GF-D8 (cell line): ENCODE results near the gene ACTR3.

Experiments used
- DNase-seq: peaks from one replicate; lab custom pipeline; 2025; lab: John Stamatoyannopoulos, UW

Gene ACTR3

DNA sequence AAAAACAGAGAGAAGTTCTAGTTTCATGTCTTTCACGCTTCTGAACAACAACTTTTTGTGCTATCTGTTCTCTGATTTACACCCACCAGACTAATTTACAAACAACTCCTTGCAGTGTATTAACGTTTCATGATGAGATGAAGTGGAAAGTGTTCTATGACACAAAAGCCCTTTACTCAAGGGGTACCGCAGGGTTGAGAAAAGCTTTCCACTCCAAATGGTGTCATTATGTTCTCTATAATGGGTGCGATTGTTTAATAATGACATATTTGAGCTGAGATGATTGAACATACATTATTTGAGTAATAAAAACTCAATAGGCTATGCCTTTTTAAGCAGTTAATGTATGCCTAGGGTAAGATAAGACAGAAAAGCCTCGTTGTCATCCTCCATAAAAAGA lies 76.3 kb downstream of the ACTR3 start:
- DNase-seq: no peak

GRCh38 chr2:113966832-113967231 lies 76.9 kb downstream of the ACTR3 start:
- no peak for DNase-seq

GRCh38 chr2:113967272-113967671 lies 77.4 kb downstream of the ACTR3 start:
- no peak for DNase-seq

GRCh38 chr2:113972766-113973165 lies 82.9 kb downstream of the ACTR3 start:
- no peak for DNase-seq

DNA sequence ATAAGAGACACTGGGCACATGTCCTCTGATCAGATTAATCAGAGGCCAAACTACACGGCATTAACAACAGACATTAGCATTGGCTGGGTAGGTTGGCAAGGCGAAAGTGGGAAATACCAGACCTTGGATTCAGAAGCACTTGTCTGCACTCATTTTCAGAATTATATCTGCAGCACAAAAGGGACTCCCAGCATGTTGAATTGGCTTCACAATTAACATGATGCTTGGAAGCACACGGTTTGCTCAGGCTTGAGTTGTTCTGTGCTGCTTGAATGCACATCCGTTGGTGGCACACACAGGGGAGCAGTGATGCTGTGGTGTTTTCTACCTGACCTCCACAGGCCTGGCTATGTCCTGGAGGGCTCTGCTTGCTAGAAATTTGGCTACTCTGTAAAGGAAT lies 83.9 kb downstream of the ACTR3 start:
- no peak for DNase-seq

- DNase-seq: no peak
Measured at GRCh38 chr2:113974727-113975126, 84.8 kb downstream of the ACTR3 start.

- DNase-seq: no peak
Measured at GRCh38 chr2:113976277-113976928, 86.5 kb downstream of the ACTR3 start.

GRCh38 chr2:113977060-113977659 lies 87.3 kb downstream of the ACTR3 start:
- DNase-seq: no peak

DNA sequence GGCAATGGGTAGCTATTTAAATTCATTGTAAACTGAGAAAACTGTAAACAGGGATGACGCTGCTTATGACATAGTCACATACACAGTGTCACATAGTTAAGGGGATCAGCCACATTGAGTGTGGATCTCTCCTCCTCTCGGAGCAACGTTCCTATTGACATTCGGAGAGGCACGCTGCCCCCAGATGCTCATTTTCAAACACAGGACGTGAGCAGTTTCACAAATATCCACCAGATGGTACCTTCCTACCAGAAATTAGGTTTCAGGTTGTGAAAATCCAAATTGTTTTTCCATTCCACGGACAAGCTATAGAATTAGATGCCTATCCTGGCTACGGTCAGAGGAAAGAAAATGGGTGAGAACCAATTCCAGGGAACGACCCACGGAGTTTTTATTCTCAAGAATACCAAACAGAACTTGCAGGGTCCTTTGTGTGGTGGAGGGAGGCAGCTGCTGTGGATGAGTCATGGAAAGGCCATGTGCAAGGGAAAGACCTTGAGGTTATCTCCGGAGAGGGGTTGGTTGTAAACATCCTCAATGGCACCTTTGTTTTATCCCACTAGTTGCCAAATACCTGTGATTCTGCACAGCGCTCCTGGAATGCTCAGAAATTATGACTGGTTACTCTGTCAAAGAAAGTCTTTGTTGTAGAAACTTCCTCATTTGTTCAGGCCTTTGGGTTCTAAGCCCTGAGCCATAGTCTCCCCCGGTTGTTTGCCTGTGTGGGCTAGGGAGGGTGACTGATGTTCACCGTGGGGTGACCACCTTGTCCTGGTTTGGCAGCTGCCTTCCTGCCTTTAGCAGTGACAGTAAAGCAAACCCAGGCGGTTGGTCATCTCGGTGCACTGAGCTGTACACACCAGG lies 88.0 kb downstream of the ACTR3 start:
- no peak for DNase-seq

DNA sequence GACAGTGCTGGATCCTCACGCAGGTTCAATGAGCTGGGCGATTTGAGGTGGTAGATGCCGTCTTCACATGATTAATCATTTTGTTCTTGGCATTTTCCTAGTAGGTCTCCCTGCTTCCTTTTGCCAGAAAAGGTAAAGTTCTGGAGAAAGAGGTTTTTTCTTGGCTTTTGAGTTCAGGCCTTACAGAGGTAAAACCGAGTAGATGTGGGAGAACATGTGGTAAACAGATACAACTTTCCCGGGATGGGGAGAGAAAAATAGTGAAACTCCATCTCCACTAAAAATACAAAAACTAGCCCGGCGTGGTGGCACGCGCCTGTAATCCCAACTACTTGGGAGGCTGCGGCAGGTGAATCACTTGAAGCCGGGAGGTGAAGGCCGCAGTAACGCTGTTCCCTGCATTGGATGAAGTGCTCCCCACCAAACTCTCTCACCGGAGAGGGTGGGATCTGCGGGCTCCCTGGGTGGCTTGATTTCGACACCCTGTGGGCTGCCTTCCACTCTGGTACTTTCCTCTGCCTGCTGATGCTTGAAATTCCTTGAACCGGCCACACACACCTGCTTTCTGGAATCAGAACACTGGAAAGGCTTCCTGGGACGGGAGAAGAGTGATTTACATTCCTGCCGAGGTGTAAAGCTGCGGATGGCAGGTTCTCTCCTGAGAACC lies 88.8 kb downstream of the ACTR3 start:
- no peak for DNase-seq

GRCh38 chr2:113979191-113980128 lies 89.6 kb downstream of the ACTR3 start:
- no peak for DNase-seq

GRCh38 chr2:113980946-113981345 lies 91.1 kb downstream of the ACTR3 start:
- no peak for DNase-seq

DNA sequence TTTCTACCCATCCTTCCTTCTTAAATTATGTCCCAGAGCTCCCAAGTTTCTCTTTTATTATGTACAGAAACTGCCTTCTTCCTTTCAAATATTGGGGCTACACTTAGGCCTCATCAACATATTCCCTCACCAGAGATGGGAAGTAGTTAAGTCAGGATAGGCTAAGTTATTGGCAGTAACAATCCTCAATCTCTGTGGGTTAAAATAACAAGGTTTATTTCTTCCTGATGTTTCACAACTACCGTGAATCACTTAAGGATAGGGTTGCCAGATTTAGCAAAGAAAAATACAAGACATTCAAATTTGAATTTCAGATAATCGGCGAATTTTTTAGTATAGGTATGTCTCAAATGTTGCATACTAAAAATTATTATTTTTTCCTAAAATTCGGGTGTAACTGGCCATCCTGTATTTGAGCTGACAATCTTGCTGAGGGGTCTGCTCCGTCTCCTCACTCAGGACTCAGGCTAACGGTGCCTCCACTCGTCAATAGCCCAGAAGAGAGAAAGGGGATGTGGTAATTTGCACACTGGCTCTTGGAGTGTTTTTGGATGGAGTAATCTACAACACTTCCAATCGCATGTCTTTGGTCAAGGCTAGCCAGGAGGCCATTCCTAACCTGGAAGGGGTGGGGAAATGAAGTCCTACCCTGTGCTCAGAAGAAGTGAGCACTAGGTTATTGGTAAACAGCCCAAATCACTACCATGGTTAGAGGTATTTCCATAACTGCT lies 91.7 kb downstream of the ACTR3 start:
- no peak for DNase-seq

DNA sequence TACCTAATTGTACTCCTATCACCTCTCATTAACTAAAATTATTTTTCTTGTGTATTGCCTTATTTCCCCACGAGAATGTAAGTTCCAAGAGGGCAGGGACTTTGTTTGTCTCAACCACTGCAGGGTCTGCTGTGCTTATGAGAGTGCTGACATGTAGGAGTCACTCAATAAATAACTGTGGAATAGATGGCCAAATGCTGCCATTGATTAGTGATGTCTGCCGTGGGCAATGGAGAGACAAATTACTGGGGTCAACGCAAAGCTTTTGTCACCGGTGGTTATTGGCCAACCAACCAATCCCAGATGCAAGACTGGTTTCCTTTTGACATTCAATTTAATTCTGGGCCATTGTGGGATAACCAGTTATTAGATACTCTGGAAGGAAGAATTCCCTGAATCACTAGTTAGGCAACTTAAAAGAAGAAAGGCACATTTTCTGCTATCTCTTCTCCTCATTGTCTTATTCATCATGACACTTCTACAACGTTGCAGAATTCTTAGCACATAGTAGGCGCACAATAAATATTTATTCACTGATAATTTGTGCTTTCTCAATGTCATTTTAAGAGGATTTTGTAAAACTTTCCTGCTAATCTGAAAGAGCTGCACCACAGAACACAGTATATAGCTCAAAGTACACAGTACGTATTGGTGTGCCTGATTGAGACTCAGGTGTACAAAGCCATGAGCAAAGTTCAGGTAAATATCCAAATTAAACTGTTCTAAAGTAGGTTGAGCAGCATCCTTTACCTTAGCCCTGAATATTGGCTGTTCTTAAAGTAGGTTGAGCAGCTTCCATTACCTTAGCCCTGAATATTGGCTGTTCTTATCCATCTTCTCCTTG lies 95.9 kb downstream of the ACTR3 start:
- DNase-seq: no peak

- no peak for DNase-seq
Measured at GRCh38 chr2:113986762-113987290, 96.9 kb downstream of the ACTR3 start.

GRCh38 chr2:113992090-113992489 lies 102.2 kb downstream of the ACTR3 start:
- no peak for DNase-seq

DNA sequence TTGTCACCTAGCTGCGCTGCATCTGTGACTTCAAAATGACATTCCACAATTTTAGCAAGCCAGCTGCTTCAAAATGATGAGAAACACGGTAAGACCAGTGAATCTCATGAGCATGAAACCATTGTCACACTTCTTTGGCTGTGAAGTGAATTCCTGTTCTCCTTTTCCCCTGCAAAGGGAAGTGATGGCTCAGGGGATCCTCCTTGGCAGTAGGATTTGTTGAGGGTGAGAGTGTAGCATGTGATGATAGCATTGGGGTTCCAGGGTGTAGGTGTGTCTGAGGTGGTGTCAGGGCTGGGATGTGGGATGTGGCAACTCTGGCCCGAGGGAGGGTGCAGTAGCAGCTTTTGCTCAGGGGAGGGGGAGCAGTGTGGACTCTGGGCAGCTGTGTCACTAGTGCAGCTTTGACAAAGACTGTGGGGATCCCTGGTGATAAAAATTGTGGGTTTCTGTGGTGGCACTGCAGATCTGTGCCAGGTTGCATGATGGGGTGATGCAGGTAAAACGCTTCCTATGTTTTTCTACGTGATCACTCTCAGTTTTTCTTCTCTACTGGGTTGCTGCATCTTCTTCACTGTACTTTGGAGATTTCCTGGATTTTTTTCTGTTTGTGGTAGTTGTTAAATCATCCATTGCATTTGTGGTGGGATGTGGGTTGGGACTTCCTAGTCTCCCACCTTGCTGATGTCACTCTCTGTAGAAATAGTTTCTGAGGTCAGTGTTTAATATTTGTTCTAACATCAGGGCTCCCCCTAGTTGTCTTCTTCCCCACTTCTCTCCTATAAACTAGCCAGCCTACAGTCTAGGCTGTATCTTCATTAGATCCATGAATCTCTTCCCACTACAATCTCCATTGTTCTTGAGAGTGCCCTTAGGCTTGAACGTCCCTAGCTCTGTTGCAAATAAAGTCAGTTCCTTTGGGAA lies 107.0 kb downstream of the ACTR3 start:
- DNase-seq: no peak

DNA sequence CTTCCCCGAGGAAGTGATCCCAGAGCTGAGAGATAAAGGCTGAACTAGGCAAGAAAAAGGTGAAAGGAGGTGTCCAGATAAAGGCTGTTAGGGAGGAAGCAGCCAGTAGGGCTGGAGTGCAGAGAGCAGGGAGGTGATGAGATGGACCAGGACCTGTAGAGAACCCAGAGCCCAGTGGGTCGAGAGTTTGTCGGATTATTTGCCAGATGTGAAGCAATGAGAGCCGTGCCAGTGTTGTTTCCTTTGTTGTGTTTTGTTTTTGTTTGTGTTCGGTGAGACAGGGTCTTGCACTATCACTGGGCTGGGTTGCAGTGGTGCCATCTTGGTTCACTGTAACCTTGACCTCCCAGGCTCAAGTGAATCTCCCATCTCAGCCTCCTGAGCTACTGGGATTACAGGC lies 111.3 kb downstream of the ACTR3 start:
- no peak for DNase-seq
